ENCODE data around the gene IDH2.

Gene IDH2

GRCh38 chr15:90035840-90036230 lies 66.4 kb downstream of the IDH2 start:
- Histone ChIP-seq H3K79me2 (ENCODE audit: control insufficient read depth, low read length) (peaks cover 75% of the 10 kb centered on the region), H3K27ac (ENCODE audit: low read depth, low read length) (no peak overlapping the region), H3K9me2 (replicated peaks; ENCODE audit: control insufficient read depth, low read length) (no peaks in the 10 kb centered on the region), H3K9me3 (ENCODE audit: control insufficient read depth, insufficient read depth, low read length) (no peaks in the 10 kb centered on the region), H4K20me1 (ENCODE audit: control insufficient read depth, insufficient read depth, low read depth, low read length) (0 out of 2 replicates have a peak, but pooled peaks cover 2% of the 10 kb centered on the region), H3K4me2 (ENCODE audit: low read length) (no peak overlapping the region), H3F3A (ENCODE audit: control insufficient read depth, insufficient read depth) (peaks cover 3% of the 10 kb centered on the region; the same call in 1 of the 2 replicates), H3K36me3 (ENCODE audit: control insufficient read depth, low read length) (no peaks in the 10 kb centered on the region), H3K27me3 (ENCODE audit: control insufficient read depth, low read length) (no peaks in the 10 kb centered on the region), H3K4me1 (ENCODE audit: control insufficient read depth, low read length) (peaks cover 46% of the 10 kb centered on the region), H3K4me3 (ENCODE audit: low read length) (no peak overlapping the region)
- TF ChIP-seq EZH2phosphoT487 (IDR thresholded peaks at IDR 0.05; ENCODE audit: borderline replicate concordance, low read length): no peak
- TF ChIP-seq, protein P1, sequence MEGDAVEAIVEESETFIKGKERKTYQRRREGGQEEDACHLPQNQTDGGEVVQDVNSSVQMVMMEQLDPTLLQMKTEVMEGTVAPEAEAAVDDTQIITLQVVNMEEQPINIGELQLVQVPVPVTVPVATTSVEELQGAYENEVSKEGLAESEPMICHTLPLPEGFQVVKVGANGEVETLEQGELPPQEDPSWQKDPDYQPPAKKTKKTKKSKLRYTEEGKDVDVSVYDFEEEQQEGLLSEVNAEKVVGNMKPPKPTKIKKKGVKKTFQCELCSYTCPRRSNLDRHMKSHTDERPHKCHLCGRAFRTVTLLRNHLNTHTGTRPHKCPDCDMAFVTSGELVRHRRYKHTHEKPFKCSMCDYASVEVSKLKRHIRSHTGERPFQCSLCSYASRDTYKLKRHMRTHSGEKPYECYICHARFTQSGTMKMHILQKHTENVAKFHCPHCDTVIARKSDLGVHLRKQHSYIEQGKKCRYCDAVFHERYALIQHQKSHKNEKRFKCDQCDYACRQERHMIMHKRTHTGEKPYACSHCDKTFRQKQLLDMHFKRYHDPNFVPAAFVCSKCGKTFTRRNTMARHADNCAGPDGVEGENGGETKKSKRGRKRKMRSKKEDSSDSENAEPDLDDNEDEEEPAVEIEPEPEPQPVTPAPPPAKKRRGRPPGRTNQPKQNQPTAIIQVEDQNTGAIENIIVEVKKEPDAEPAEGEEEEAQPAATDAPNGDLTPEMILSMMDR (IDR thresholded peaks at IDR 0.05; ENCODE audit: low read depth, low read length, poor library complexity, severe bottlenecking): no peak

DNA sequence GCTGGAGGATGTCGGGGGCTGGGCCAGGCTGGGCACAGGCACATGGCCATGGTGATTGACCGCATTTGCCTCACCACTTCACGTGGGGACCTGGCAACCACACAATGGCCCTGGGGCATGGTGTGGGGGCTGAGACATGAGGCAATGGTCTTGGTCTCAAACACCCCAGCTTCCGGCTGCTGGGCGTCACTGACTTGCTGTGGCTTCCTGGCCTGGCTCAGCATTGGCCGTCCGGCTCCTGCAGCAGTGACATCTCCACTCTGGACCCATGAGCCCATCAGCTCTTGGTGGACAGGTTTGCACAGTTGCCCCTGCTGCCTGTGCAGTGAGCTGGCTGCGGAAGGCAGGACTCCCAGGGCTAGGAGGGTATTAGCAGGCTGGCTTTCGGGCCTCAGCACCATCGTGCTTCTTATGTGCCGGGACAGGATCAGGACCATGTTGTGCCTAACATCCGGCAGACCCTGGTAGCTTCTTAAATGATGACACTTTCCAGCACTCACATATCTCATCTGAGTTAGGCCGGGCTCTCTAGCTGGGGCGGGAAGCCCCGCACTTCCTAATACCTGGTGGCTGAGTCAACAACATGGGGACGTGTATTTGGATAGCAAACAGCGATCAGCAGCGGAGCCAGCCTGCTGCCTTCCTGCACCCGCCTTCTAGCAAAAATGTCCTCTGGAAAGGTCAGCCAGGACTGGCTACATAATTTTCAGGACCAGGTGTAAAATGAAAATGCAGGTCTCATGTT lies 67.0 kb downstream of the IDH2 start:
- H3K9me3 ChIP-seq (ENCODE audit: control insufficient read depth, insufficient read depth, low read length): no peaks in the 10 kb centered on the region
- peaks cover 43% of the 10 kb centered on the region for H3K4me1 ChIP-seq (ENCODE audit: control insufficient read depth, low read length)
- TF ChIP-seq EZH2phosphoT487 (IDR thresholded peaks at IDR 0.05; ENCODE audit: borderline replicate concordance, low read length): no peak
- TF ChIP-seq, protein P1 (IDR thresholded peaks at IDR 0.05; ENCODE audit: low read depth, low read length, poor library complexity, severe bottlenecking): no peak
- H3K27ac ChIP-seq (ENCODE audit: low read depth, low read length): no peak overlapping the region
- no peak overlapping the region for H3K4me3 ChIP-seq (ENCODE audit: low read length)
- H3K36me3 ChIP-seq (ENCODE audit: control insufficient read depth, low read length): no peaks in the 10 kb centered on the region
- H3K4me2 ChIP-seq (ENCODE audit: low read length): no peak overlapping the region
- 0 out of 2 replicates have a peak, but pooled peaks cover 2% of the 10 kb centered on the region for H4K20me1 ChIP-seq (ENCODE audit: control insufficient read depth, insufficient read depth, low read depth, low read length)
- 0 out of 2 replicates have a peak, but pooled peaks cover 3% of the 10 kb centered on the region for H3F3A ChIP-seq (ENCODE audit: control insufficient read depth, insufficient read depth)
- peaks cover 73% of the 10 kb centered on the region for H3K79me2 ChIP-seq (ENCODE audit: control insufficient read depth, low read length)
- H3K9me2 ChIP-seq (replicated peaks; ENCODE audit: control insufficient read depth, low read length): no peaks in the 10 kb centered on the region
- no peaks in the 10 kb centered on the region for H3K27me3 ChIP-seq (ENCODE audit: control insufficient read depth, low read length)

- no peaks in the 10 kb centered on the region for H3K9me2 ChIP-seq (replicated peaks; ENCODE audit: control insufficient read depth, low read length)
- peaks cover 36% of the 10 kb centered on the region for H3K4me1 ChIP-seq (ENCODE audit: control insufficient read depth, low read length)
- H3K27ac ChIP-seq (ENCODE audit: low read depth, low read length): no peak overlapping the region
- peaks cover 2% of the 10 kb centered on the region; the same call in 1 of the 2 replicates for H4K20me1 ChIP-seq (ENCODE audit: control insufficient read depth, insufficient read depth, low read depth, low read length)
- 0 out of 2 replicates have a peak, but pooled peaks cover 3% of the 10 kb centered on the region for H3F3A ChIP-seq (ENCODE audit: control insufficient read depth, insufficient read depth)
- H3K27me3 ChIP-seq (ENCODE audit: control insufficient read depth, low read length): no peaks in the 10 kb centered on the region
- no peak overlapping the region for H3K4me3 ChIP-seq (ENCODE audit: low read length)
- no peaks in the 10 kb centered on the region for H3K36me3 ChIP-seq (ENCODE audit: control insufficient read depth, low read length)
- H3K79me2 ChIP-seq (ENCODE audit: control insufficient read depth, low read length): peaks cover 70% of the 10 kb centered on the region
- H3K9me3 ChIP-seq (ENCODE audit: control insufficient read depth, insufficient read depth, low read length): no peaks in the 10 kb centered on the region
- H3K4me2 ChIP-seq (ENCODE audit: low read length): no peak overlapping the region
- TF ChIP-seq EZH2phosphoT487 (IDR thresholded peaks at IDR 0.05; ENCODE audit: borderline replicate concordance, low read length): no peak
- TF ChIP-seq, protein P1 (IDR thresholded peaks at IDR 0.05; ENCODE audit: low read depth, low read length, poor library complexity, severe bottlenecking): no peak
Observed at GRCh38 chr15:90033448-90033847, 68.8 kb downstream of the IDH2 start.
